GM12878 (cell line): Measurements from ENCODE around the gene ZMIZ1. TPM values are rescaled to one million over a fixed set of nuclear protein-coding genes. Genes with fewer than 3 reads are reported as not detected.
A peak's percentile ranks its signal among the peaks of the same experiment; 100 is the strongest.

Source experiments
- ATAC-seq: fragments of 200-7000 bp; cut with Tn5 transposase; 3 replicates; pipeline ENCODE4 v1.9.1; 2020; ENCODE audit warnings: mild to moderate bottlenecking, moderate library complexity
- BruUV-seq: library from RNA; stranded (reverse); fragments of 400-500 nt; replicated peaks from 2 replicates; lab custom pipeline; 2021; lab: Mats Ljungman, UMichigan
- CTCF ChIA-PET: fragments of 300-600 bp; sonication (Branson Sonifier 250); formaldehyde crosslinking; extraction: SDS; loops from one replicate; lab custom pipeline; 2021; ENCODE audit warnings: inconsistent platforms; lab: Yijun Ruan, JAX
- POLR2A ChIA-PET: fragments of 350-600 bp; formaldehyde crosslinking; extraction: SDS; loops from one replicate; lab custom pipeline; 2021; ENCODE audit warnings: inconsistent platforms; lab: Charles Lee
- RAD21 ChIA-PET: fragments of 300-600 bp; sonication (Branson Sonifier 250); formaldehyde crosslinking; loops from one replicate; lab custom pipeline; 2023; ENCODE audit warnings: antibody characterized with exemption; ENCODE audit not compliant: unreplicated experiment; lab: Charles Lee
- SMC1A ChIA-PET: fragments of 300-600 bp; sonication (Branson Sonifier 250); formaldehyde crosslinking; loops from one replicate; lab custom pipeline; 2023; ENCODE audit not compliant: unreplicated experiment, uncharacterized antibody; lab: Charles Lee
- DNase-seq: peaks from one replicate; pipeline ENCODE4 v3.0.0-alpha.2; 2011; ENCODE audit warnings: low read depth, low spot score
- FAIRE-seq: peaks from 3 replicates; lab custom pipeline; 2011; peaks lifted over from hg19 to GRCh38; lab: Jason Lieb, UNC
- H2AFZ ChIP-seq: 2 replicates; pipeline ENCODE4 v1.6.0; 2011; ENCODE audit warnings: low read depth, low read length, control low read depth; ENCODE audit not compliant: control insufficient read depth
- H3K27ac ChIP-seq: 2 replicates; pipeline ENCODE4 v1.5.1; 2011; ENCODE audit warnings: control low read depth; ENCODE audit not compliant: control insufficient read depth, insufficient read depth
- H3K27me3 ChIP-seq, 2 experiments: replicated peaks in 1 of 2; 2 replicates each; pipeline versions ENCODE4 v1.6.0 to v1.6.1; 2011; ENCODE audit warnings: low read length in 1 of 2; ENCODE audit not compliant: control insufficient read depth in 2 of 2, insufficient read depth in 2 of 2
- H3K36me3 ChIP-seq, 2 experiments: 2 replicates each; pipeline ENCODE4 v1.5.1; 2011; ENCODE audit warnings: low read length in 1 of 2; ENCODE audit not compliant: control insufficient read depth in 2 of 2, insufficient read depth in 2 of 2
- H3K4me1 ChIP-seq: 2 replicates; pipeline ENCODE4 v1.6.1; 2011; ENCODE audit warnings: mild to moderate bottlenecking, low read length, moderate library complexity, mixed read lengths; ENCODE audit not compliant: control insufficient read depth, insufficient read depth
- H3K4me2 ChIP-seq: 2 replicates; pipeline ENCODE4 v1.6.0; 2011; ENCODE audit warnings: control low read depth; ENCODE audit not compliant: control insufficient read depth, insufficient read depth
- H3K4me3 ChIP-seq: fragments of 200-600 bp; sonication (generic); 2 replicates; pipeline ENCODE4 v1.5.1; 2016
- H3K79me2 ChIP-seq: 2 replicates; pipeline ENCODE4 v1.6.0; 2011; ENCODE audit warnings: low read length; ENCODE audit not compliant: control insufficient read depth, insufficient read depth
- H3K9ac ChIP-seq: 2 replicates; pipeline ENCODE4 v1.8.0; 2011; ENCODE audit warnings: low read length, control low read depth, mixed read lengths; ENCODE audit not compliant: control insufficient read depth, insufficient read depth
- H3K9me3 ChIP-seq: replicated peaks from 3 replicates; pipeline ENCODE4 v1.5.1; 2011; ENCODE audit warnings: mild to moderate bottlenecking, low read length; ENCODE audit not compliant: control insufficient read depth, insufficient read depth
- H4K20me1 ChIP-seq: 2 replicates; pipeline ENCODE4 v1.6.0; 2011; ENCODE audit not compliant: control insufficient read depth, insufficient read depth
- CHD2 ChIP-seq: IDR thresholded peaks from 2 replicates; pipeline ENCODE4 v1.6.1; 2011; ENCODE audit warnings: low read depth, low read length, improper control_type of control experiment, borderline replicate concordance
- CREM ChIP-seq: IDR thresholded peaks from 2 replicates; pipeline ENCODE4 v1.6.1; 2014; ENCODE audit warnings: antibody characterized with exemption, low read depth
- FOS ChIP-seq: IDR thresholded peaks from 3 replicates; pipeline ENCODE4 v1.6.1; 2011; ENCODE audit warnings: borderline replicate concordance; ENCODE audit not compliant: insufficient read length; ENCODE audit errors: extremely low read depth
- NFYA ChIP-seq: IDR thresholded peaks from 2 replicates; pipeline ENCODE4 v1.6.1; 2011; ENCODE audit warnings: low read depth, mild to moderate bottlenecking, low read length, improper control_type of control experiment, borderline replicate concordance
- PBX3 ChIP-seq: IDR thresholded peaks from 2 replicates; pipeline ENCODE4 v1.6.1; 2011; ENCODE audit warnings: mild to moderate bottlenecking, low read depth, low read length, moderate library complexity; ENCODE audit not compliant: insufficient replicate concordance
- PKNOX1 ChIP-seq: fragments of 450-650 bp; IDR thresholded peaks from 2 replicates; pipeline ENCODE4 v1.6.1; 2016; ENCODE audit warnings: mild to moderate bottlenecking
- POU2F2 ChIP-seq: IDR thresholded peaks from 3 replicates; pipeline ENCODE4 v1.6.1; 2011; ENCODE audit warnings: low read depth, mild to moderate bottlenecking, low read length, borderline replicate concordance
- RBBP5 ChIP-seq: fragments of 200-600 bp; sonication (generic); conservative IDR thresholded peaks from 2 replicates; pipeline ENCODE4 v1.6.1; 2016
- RFX5 ChIP-seq: IDR thresholded peaks from 2 replicates; pipeline ENCODE4 v1.6.1; 2011; ENCODE audit warnings: low read depth, low read length, improper control_type of control experiment
- SMARCA5 ChIP-seq: fragments of 450-650 bp; IDR thresholded peaks from 2 replicates; pipeline ENCODE4 v1.6.1; 2017; ENCODE audit warnings: mild to moderate bottlenecking
- SPI1 ChIP-seq: IDR thresholded peaks from 2 replicates; pipeline ENCODE4 v1.6.1; 2011; ENCODE audit warnings: low read depth, mild to moderate bottlenecking, low read length, moderate library complexity, borderline replicate concordance; ENCODE audit not compliant: insufficient read depth
- SUZ12 ChIP-seq: fragments of 200-600 bp; sonication (generic); IDR thresholded peaks from one replicate; pipeline ENCODE4 v1.6.1; 2018; ENCODE audit warnings: antibody characterized with exemption, mild to moderate bottlenecking; ENCODE audit not compliant: unreplicated experiment
- WGBS: methylation state at CpG from one replicate; pipeline ENCODE4 v1.1.6; 2016; ENCODE audit warnings: low lambda C conversion rate; ENCODE audit not compliant: insufficient replicate concordance, insufficient coverage; ENCODE audit errors: missing lambda C conversion rate; 5-methylcytosine and 5-hydroxymethylcytosine counted together
- in situ Hi-C: fragments of 300-500 bp; cut with MboI; formaldehyde crosslinking; loops from 9 replicates; pipeline ENCODE4 v1.14.3; 2018; ENCODE audit warnings: mixed read lengths
- intact Hi-C: fragments of 100-400 bp; cut with micrococcal nuclease; formaldehyde crosslinking; loops from one replicate; pipeline ENCODE4 v1.14.2; 2022; ENCODE audit not compliant: unreplicated experiment
- polyA plus RNA-seq, 11 experiments: library from polyadenylated mRNA; depleted of rRNA in 4 of 11; unstranded in 6 of 11; stranded (reverse) in 5 of 11; fragments of >200 nt; fragmentation: Nextera tagmentation in 4 of 11; fragmentation: Illumina TruSeq in 1 of 11; extraction: Ambion mirVana in 4 of 11; extraction: Trizol in 1 of 11; gene quantifications; 1 replicate in 1 of 11; 2 replicates in 10 of 11; pipeline versions ENCODE4 v1.2.1 to v1.2.3, GENCODE V29; 2011 to 2016; ENCODE audit warnings: inconsistent platforms in 2 of 11, missing spikeins in 2 of 11, low read depth in 1 of 11
- total RNA-seq, 4 experiments: library from RNA; depleted of rRNA in 3 of 4; stranded (reverse); fragments of >200 nt in 3 of 4; fragmentation: Illumina TruSeq in 1 of 4; extraction: Trizol in 1 of 4; gene quantifications; 2 replicates each; pipeline versions ENCODE4 v1.2.1 to v1.2.3, GENCODE V29; 2013 to 2021

ZMIZ1 gene
- total and polyA plus RNA-seq, 10 of the 15 experiments (the other 5 are each of a cell fraction or from before 2014, with no cell fraction given) = 3.1 to 82.3 (median 14.9) TPM

GRCh38 chr10:79358811-79359210 is 290.0 kb downstream of the ZMIZ1 start:
- SMC1A ChIA-PET = no interaction called here

GRCh38 chr10:79359816-79360498 is 291.2 kb downstream of the ZMIZ1 start:
- in situ Hi-C loops = no loop called here
- no peak for DNase-seq
- no TSS peak for BruUV-seq

More at GRCh38 chr10:79358811-79359210, 290.0 kb downstream of the ZMIZ1 start:
- no peaks in the 10 kb centered on the region; the same call in 2 of the 3 replicates for H3K9me3 ChIP-seq
- no peak overlapping the region for H3K4me3 ChIP-seq
- H3K27me3 ChIP-seq = no peaks in the 10 kb centered on the region
- peaks cover 16% of the 10 kb centered on the region for H3K4me1 ChIP-seq
- WGBS = 3% methylated on average over 5 of the region's 5 CpGs
- TF ChIP-seq POU2F2 (0 out of 3 replicates have a peak, but pooled peaks have one; percentile 32), SMARCA5 (no peak)
- intact Hi-C loops = no loop called here
- BruUV-seq = no TSS peak
- peaks cover 6 to 15% of the 10 kb centered on the region in 2 experiments for H3K36me3 ChIP-seq
- no peak for FAIRE-seq
- no peak overlapping the region for H3K4me2 ChIP-seq
- H3K9ac ChIP-seq = no peak overlapping the region
- ATAC-seq = peak; percentile 56
- H3K27ac ChIP-seq = no peak overlapping the region
- POLR2A ChIA-PET = interaction anchor here (0.6 kb wide), 1 partner anchor 65 kb away, joined by 3 read pairs; no protein-coding TSS in a partner anchor
- in situ Hi-C loops = no loop called here
- RAD21 ChIA-PET = no interaction called here
- DNase-seq = no peak
- H2AFZ ChIP-seq = no peak overlapping the region
- H4K20me1 ChIP-seq = no peaks in the 10 kb centered on the region
- CTCF ChIA-PET = interaction anchor here (0.7 to 4.8 kb wide), 6 partner anchors 10 to 580 kb away, joined by 3 to 24 read pairs (median 8); no protein-coding TSS in a partner anchor
- peaks cover 3% of the 10 kb centered on the region for H3K79me2 ChIP-seq

More at GRCh38 chr10:79359816-79360498, 291.2 kb downstream of the ZMIZ1 start:
- intact Hi-C loops = no loop called here
- TF ChIP-seq SPI1 (no peak), FOS (no peak), SUZ12 (no peak), PBX3 (no peak), PKNOX1 (no peak), RBBP5 (no peak), CHD2 (no peak), RFX5 (no peak), NFYA (no peak), CREM (no peak)
- H3K9ac ChIP-seq = no peak overlapping the region
- ChIA-PET POLR2A (no interaction called here), CTCF (interaction anchor here (1.3 to 4.8 kb wide), 3 partner anchors 11 to 111 kb away, joined by 5 to 24 read pairs (median 10); no protein-coding TSS in a partner anchor), RAD21 (interaction anchor here (0.7 kb wide), 1 partner anchor 721 kb away, joined by 4 read pairs; no protein-coding TSS in a partner anchor), SMC1A (interaction anchor here (1.1 to 1.4 kb wide), 3 partner anchors 9 to 14 kb away, joined by 3 read pairs; no protein-coding TSS in a partner anchor)
- peaks cover 9% of the 10 kb centered on the region for H3K4me1 ChIP-seq
- H4K20me1 ChIP-seq = no peaks in the 10 kb centered on the region
- H3K4me2 ChIP-seq = no peak overlapping the region
- H3K27me3 ChIP-seq = no peaks in the 10 kb centered on the region
- H2AFZ ChIP-seq = no peak overlapping the region
- H3K79me2 ChIP-seq = no peaks in the 10 kb centered on the region; the same call in 1 of the 2 replicates
- H3K36me3 ChIP-seq = peaks cover under 1 to 6% of the 10 kb centered on the region in 2 experiments
- no peak overlapping the region for H3K27ac ChIP-seq
- H3K4me3 ChIP-seq = no peak overlapping the region
- WGBS = 68% methylated on average over 6 of the region's 6 CpGs
- FAIRE-seq (no peak), ATAC-seq (peak; percentile 35; the same call in 1 of the 3 replicates)
- H3K9me3 ChIP-seq = no peaks in the 10 kb centered on the region; the same call in 2 of the 3 replicates
